DND-41 (cell line): ENCODE results near the gene MED4.

Experiments
- ATAC-seq: fragments of 200-7000 bp; cut with Tn5 transposase; 3 replicates; pipeline ENCODE4 v1.9.1; 2021; ENCODE audit warnings: low read depth; ENCODE audit not compliant: insufficient read depth
- DNase-seq: peaks from one replicate; pipeline ENCODE4 v3.0.0-alpha.2; 2020
- H2AFZ ChIP-seq: 2 replicates; pipeline ENCODE4 v1.6.0; 2012; ENCODE audit warnings: low read depth, low read length
- H3K27ac ChIP-seq: 2 replicates; pipeline ENCODE4 v1.5.1; 2012; ENCODE audit warnings: low read length, inconsistent platforms
- H3K27me3 ChIP-seq: fragments of 200-600 bp; sonication (generic); 2 replicates; pipeline ENCODE4 v1.6.0; 2012; ENCODE audit warnings: low read length, mild to moderate bottlenecking, inconsistent platforms; ENCODE audit not compliant: insufficient read depth, poor library complexity
- H3K36me3 ChIP-seq: 2 replicates; pipeline ENCODE4 v1.5.1; 2012; ENCODE audit warnings: low read length, inconsistent platforms; ENCODE audit not compliant: insufficient read depth
- H3K4me1 ChIP-seq: 2 replicates; pipeline ENCODE4 v1.5.1; 2012; ENCODE audit warnings: mild to moderate bottlenecking, low read length; ENCODE audit not compliant: insufficient read depth
- H3K4me2 ChIP-seq: 2 replicates; pipeline ENCODE4 v1.6.0; 2012; ENCODE audit warnings: mild to moderate bottlenecking, moderate library complexity, low read length, inconsistent platforms; ENCODE audit not compliant: insufficient read depth
- H3K4me3 ChIP-seq, 2 experiments: fragments of 200-600 bp in 1 of 2; shearing (Covaris generic) in 1 of 2; 2 replicates each; pipeline ENCODE4 v1.5.1; 2012 to 2016; ENCODE audit warnings: inconsistent platforms in 2 of 2, low read length in 2 of 2, mild to moderate bottlenecking in 2 of 2, low read depth in 1 of 2, moderate library complexity in 1 of 2
- H3K79me2 ChIP-seq: 2 replicates; pipeline ENCODE4 v1.6.0; 2012; ENCODE audit warnings: low read length, inconsistent platforms; ENCODE audit not compliant: insufficient read depth
- H3K9ac ChIP-seq: 2 replicates; pipeline ENCODE4 v1.6.0; 2012; ENCODE audit warnings: low read depth, mild to moderate bottlenecking, inconsistent platforms, low read length, moderate library complexity
- H3K9me3 ChIP-seq: 2 replicates; pipeline ENCODE4 v1.5.1; 2012; ENCODE audit warnings: low read length, moderate library complexity, mild to moderate bottlenecking, inconsistent platforms; ENCODE audit not compliant: insufficient read depth, severe bottlenecking
- H4K20me1 ChIP-seq: 2 replicates; pipeline ENCODE4 v1.6.0; 2012; ENCODE audit warnings: low read length; ENCODE audit not compliant: insufficient read depth
- CTCF ChIP-seq: IDR thresholded peaks from 2 replicates; pipeline ENCODE4 v1.5.1; 2012; ENCODE audit warnings: borderline replicate concordance, low read length, moderate library complexity, mild to moderate bottlenecking; ENCODE audit not compliant: poor library complexity, severe bottlenecking; ENCODE audit errors: extremely low read depth
- EZH2 ChIP-seq: IDR thresholded peaks from 3 replicates; pipeline ENCODE4 v1.6.1; 2012; ENCODE audit warnings: borderline replicate concordance, low read depth, mild to moderate bottlenecking, moderate library complexity, low read length, inconsistent platforms; ENCODE audit not compliant: severe bottlenecking

Gene MED4

GRCh38 chr13:48094404-48094780 lies 512 bp downstream of the MED4 start:
- no peak for DNase-seq
- Histone ChIP-seq H3K79me2 (peaks cover 56% of the 10 kb centered on the region), H3K4me1 (peaks cover 40% of the 10 kb centered on the region), H2AFZ (peak overlapping the region; percentile 63), H3K9ac (peak overlapping the region; percentile 81), H3K36me3 (0 out of 2 replicates have a peak, but pooled peaks cover 4% of the 10 kb centered on the region), H3K27ac (peak overlapping the region; percentile 77), H3K27me3 (no peaks in the 10 kb centered on the region), H3K4me3 (peak overlapping the region; percentile 76 to 77), H3K9me3 (peaks cover 2% of the 10 kb centered on the region), H3K4me2 (peak overlapping the region; percentile 86), H4K20me1 (peaks cover 15% of the 10 kb centered on the region; the same call in 1 of the 2 replicates)
- TF ChIP-seq EZH2 (no peak), CTCF (no peak)
- peak; percentile 12 for ATAC-seq

DNA sequence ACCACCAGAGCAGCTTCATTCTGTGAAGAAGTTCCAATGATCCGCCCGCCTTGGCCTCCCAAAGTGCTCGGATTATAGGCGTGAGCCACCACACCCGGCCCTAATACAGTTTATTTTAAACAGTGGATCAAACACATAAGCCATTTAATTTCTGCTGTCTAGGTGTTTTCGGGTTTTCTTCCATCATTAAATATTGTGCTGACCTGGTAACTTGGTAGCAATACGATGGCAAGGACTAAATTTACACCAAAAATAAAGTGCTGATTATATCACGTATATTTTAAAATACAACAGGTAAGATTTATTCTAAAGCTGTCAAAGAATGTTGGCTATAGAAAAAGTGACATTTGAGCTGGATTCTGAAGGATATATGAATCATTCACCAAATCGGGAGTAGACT lies 1.3 kb downstream of the MED4 start:
- Histone ChIP-seq H2AFZ (no peak overlapping the region), H3K9me3 (peaks cover 2% of the 10 kb centered on the region), H3K4me3 (peak overlapping the region; percentile 76 to 77; a peak in 3 of 4 replicates), H3K27me3 (no peaks in the 10 kb centered on the region), H3K4me1 (peaks cover 43% of the 10 kb centered on the region), H3K79me2 (peaks cover 64% of the 10 kb centered on the region), H3K36me3 (0 out of 2 replicates have a peak, but pooled peaks cover 4% of the 10 kb centered on the region), H3K4me2 (peak overlapping the region; percentile 86), H3K9ac (peak overlapping the region; percentile 81), H4K20me1 (peaks cover 19% of the 10 kb centered on the region; the same call in 1 of the 2 replicates), H3K27ac (no peak overlapping the region; the same call in 1 of the 2 replicates)
- DNase-seq (no peak), ATAC-seq (no peak)
- TF ChIP-seq EZH2 (no peak), CTCF (no peak)

GRCh38 chr13:48086272-48086671 lies 8.6 kb downstream of the MED4 start:
- Histone ChIP-seq H3K36me3 (peaks cover 50% of the 10 kb centered on the region), H4K20me1 (peaks cover 10% of the 10 kb centered on the region; the same call in 1 of the 2 replicates), H2AFZ (no peak overlapping the region), H3K9me3 (no peaks in the 10 kb centered on the region), H3K27ac (no peak overlapping the region), H3K9ac (no peak overlapping the region), H3K4me3 (no peak overlapping the region), H3K79me2 (peaks cover 73% of the 10 kb centered on the region), H3K27me3 (no peaks in the 10 kb centered on the region), H3K4me2 (no peak overlapping the region), H3K4me1 (peaks cover 8% of the 10 kb centered on the region; the same call in 1 of the 2 replicates)
- DNase-seq (no peak), ATAC-seq (no peak)
- TF ChIP-seq CTCF (no peak), EZH2 (no peak)

- H3K4me3 ChIP-seq = no peak overlapping the region
- H3K4me2 ChIP-seq = no peak overlapping the region
- TF ChIP-seq CTCF = no peak
- TF ChIP-seq EZH2 = no peak
- H3K4me1 ChIP-seq = no peaks in the 10 kb centered on the region
- no peaks in the 10 kb centered on the region for H3K27me3 ChIP-seq
- H3K36me3 ChIP-seq = peaks cover 92% of the 10 kb centered on the region
- no peak overlapping the region for H2AFZ ChIP-seq
- ATAC-seq (no peak), DNase-seq (no peak)
- H3K79me2 ChIP-seq = peaks cover 28% of the 10 kb centered on the region
- H3K27ac ChIP-seq = no peak overlapping the region
- H3K9me3 ChIP-seq = peaks cover 2% of the 10 kb centered on the region
- no peak overlapping the region for H3K9ac ChIP-seq
- no peaks in the 10 kb centered on the region for H4K20me1 ChIP-seq
Measured at GRCh38 chr13:48081739-48082138, 13.2 kb downstream of the MED4 start.
